NCI-H524 treated with DMSO at 0.1 percent for 48 hours (cell line): ENCODE measurements around the gene SLC2A14.
"Not testable (repeated sequence)": the region's sequence is repeated elsewhere in the genome, so short reads cannot be mapped to it uniquely, and the experiment has no call there.

Experiments used
- DNase-seq: peaks from one replicate; lab custom pipeline; 2025; lab: John Stamatoyannopoulos, UW

SLC2A14 gene

GRCh38 chr12:7869137-7869536 lies 3.6 kb downstream of the SLC2A14 start:
- no peak for DNase-seq

GRCh38 chr12:7868391-7868790 lies 4.3 kb downstream of the SLC2A14 start:
- no peak for DNase-seq

GRCh38 chr12:7864601-7865150 lies 8.0 kb downstream of the SLC2A14 start:
- no peak for DNase-seq

- not testable (repeated sequence) for DNase-seq
Measured at GRCh38 chr12:7862814-7863348, 9.8 kb downstream of the SLC2A14 start.

DNA sequence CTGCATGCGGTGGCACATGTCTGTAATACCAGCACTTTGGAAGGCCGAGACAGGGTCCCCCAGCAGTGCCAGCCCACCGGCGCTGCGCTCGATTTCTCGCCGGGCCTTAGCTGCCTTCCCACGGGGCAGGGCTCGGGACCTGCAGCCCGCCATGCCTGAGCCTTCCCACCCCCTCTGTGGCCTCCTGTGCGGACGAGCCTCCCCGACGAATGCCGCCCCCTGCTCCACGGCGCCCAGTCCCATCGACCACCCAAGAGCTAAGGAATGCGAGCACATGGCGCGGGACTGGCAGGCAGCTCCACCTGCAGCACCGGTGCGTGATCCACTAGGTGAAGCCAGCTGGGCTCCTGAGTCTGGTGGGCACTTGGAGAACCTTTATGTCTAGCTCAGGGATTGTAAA lies 10.4 kb downstream of the SLC2A14 start:
- not testable (repeated sequence) for DNase-seq

- no peak for DNase-seq
Measured at GRCh38 chr12:7859552-7859951, 13.2 kb downstream of the SLC2A14 start.

DNA sequence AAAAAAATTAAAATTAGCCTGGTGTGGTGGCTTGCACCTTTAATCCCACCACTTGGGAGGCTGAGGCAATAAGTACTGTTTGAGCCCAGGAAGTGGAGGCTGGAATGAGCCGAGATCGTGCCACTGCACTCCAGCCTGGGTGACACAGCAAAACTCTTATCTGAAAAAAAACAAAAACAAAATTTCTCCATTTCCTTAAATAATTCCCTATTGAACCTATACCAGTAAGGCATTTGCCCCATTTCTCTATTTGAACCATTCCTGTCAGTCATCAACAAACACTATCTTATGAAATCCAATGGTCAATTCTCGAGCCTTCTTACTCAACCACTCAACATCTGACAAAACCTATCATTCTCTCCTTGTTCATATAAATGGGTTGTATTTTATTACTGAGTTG lies 14.7 kb downstream of the SLC2A14 start:
- no peak for DNase-seq

- no peak for DNase-seq
Measured at GRCh38 chr12:7856516-7856915, 16.2 kb downstream of the SLC2A14 start.

- no peak for DNase-seq
Measured at GRCh38 chr12:7853557-7853956, 19.2 kb downstream of the SLC2A14 start.

GRCh38 chr12:7851622-7852081 lies 21.1 kb downstream of the SLC2A14 start:
- not testable (repeated sequence) for DNase-seq

DNA sequence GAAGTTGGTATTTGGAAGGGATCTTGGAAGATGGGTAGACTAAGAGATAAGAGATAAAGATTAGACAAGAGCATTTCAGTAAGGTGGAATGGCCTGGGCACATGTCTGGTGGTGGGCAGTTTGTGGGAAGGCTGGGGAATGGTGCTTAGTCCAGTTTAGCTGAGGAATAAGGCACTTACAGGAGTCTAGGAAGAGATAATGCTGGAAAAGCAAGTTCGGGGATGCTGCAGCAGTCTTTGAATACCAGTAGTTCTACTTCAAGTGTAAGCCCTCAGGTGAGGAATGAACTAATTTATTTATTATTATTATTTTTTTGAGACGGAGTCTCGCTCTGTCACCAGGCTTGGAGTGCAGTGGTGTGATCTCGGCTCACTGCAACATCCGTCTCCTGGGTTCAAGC lies 22.6 kb downstream of the SLC2A14 start:
- DNase-seq, result not testable (repeated sequence)

DNA sequence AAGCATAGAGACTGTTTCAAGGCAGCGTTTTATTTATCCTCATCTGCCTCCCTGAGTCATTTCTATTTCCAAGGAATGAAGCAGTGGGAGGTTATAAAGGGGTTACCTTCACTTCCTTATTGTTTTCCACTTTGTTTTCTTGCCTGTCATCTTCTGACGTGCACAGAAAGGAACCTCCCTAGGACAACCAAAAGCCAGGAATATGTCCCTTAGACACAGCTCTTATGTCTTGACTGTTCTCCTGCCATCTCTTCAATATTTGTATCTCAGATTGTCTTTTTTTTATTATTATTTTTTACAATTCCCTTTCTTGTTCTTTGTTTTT lies 24.7 kb downstream of the SLC2A14 start:
- not testable (repeated sequence) for DNase-seq

GRCh38 chr12:7847226-7848097 lies 25.3 kb downstream of the SLC2A14 start:
- DNase-seq, result not testable (repeated sequence)

- no peak for DNase-seq
Measured at GRCh38 chr12:7844116-7844515, 28.6 kb downstream of the SLC2A14 start.

DNA sequence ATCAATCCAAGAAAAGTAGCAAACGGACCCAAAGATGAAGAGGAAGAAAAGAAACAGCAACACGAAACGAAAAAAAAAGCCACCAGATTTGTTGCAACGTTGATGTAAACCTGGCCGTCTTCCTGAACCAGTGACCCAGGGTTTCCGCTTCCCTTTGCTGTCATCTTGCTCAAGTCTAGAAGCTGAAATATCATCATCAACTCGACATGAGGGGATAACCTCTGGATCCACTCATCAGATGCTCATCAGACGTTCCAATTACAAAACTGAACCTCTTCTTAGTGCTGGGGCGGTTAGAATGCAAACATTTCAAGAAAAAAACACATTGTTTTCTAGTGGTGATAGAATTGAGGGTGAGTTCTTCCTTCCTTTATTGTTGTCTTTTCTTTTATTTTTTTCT lies 29.1 kb downstream of the SLC2A14 start:
- not testable (repeated sequence) for DNase-seq

DNA sequence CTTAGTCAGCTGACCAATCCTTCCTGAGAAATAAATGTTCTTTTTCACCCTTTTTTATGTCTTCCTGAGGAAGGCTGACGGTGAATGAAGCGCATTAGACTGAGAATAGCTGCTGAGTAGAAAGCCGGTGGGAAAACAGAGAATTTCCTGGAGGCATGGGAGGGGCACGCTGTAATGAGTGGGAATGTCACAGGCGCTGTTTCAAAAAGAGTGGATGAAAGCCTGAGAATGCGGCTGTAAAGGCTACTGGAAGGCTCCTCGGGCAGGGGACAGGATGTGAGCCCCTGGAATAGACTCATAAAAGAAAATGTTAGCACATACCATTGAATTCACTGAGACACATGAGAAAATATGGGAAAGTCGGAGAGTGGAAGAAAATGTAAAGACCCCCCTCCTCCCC lies 29.6 kb downstream of the SLC2A14 start:
- DNase-seq, result not testable (repeated sequence)

GRCh38 chr12:7842444-7842843 lies 30.3 kb downstream of the SLC2A14 start:
- not testable (repeated sequence) for DNase-seq

GRCh38 chr12:7839848-7840247 lies 32.9 kb downstream of the SLC2A14 start:
- not testable (repeated sequence) for DNase-seq

DNA sequence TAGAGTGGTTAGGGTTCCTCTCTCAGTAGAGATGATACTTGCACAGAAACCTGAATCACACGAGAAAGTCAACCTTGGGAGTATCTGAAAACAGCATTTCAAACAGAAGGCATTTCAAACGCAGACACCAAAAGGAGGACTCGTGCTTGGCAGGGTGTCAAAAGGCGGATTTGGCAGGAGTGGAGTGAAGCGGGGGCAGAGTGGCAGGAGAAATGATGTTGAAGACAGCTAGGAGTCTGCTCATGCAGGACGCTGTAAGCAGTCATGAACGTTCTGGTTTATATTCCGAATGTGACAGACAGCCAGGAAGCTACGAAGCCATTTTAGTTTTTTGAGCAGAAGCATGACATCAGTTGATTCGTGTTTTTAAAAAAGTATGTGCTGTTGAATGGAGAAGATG lies 33.5 kb downstream of the SLC2A14 start:
- DNase-seq, result peak; percentile 6

DNA sequence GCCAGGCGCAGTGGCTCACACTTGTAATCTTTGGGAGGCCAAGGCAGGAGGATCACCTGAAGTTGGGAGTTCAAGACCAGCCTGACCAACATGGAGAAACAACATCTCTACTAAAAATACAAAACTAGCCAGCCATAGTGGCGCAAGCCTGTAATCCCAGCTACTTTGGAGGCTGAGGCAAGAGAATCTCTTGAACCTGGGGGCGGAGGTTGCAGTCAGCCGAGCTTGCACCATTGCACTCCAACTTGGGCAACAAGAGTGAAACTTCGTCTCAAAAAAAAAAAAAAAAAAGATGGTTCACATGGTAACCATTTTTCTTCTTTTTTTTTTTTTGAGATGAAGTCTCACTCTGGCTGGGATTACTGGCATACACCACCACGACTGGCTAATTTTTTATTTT lies 35.3 kb downstream of the SLC2A14 start:
- no peak for DNase-seq

DNA sequence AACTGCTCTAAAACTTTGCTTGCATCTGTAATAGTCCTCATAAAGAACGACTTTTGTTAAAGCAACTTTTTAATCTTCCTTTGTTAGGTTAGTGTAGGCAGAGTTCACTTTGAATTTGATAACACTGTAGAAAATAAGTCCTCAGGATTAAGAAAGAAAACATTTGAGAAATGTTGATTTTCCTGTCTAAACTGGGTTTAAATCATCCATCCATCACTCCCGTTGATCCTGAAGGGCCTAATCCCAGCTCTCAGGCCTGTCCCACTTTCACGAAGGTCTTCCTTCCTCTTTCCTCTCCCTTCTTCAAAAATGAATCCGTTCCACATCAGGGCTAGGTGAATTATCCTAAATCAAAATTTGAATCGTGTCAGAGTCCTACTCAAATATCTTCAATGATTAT lies 36.9 kb downstream of the SLC2A14 start:
- no peak for DNase-seq

DNA sequence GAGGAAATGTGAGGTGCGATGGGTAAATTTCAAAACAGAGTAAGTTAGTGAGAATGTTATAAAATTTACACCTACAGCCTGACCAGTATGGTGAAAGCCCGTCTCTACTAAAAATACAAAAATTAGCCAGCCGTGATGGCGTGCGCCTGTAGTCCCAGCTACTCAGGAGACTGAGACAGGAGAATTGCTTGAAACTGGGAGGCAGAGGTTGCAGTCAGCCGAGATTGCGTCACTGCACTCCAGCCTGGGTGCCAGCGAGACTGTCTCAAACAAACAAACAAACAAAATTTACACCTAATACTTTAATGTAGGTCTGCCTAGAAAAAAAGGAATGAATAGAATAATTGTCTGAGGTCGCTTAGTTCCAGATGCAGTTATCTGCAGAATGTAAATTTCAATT lies 37.6 kb downstream of the SLC2A14 start:
- DNase-seq, result no peak

DNA sequence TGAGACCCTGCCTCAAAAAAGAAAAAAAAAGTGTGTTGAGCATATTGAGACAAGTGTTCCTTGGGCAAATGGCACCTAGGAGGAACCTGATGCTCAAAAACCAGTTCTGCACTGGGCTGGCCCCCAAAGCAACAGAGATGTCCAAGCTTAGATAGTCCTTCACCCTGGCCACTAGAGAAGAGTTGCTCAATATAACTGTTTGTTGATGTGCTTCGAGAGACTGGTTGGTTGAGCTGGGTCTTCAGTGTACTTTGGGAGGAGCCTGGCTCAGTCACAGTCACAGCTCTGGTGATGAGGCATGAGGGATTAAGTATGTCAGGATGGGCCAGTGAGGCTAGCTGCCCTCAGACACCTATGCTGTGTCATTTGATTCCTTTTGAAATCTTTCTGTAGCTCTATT lies 38.0 kb downstream of the SLC2A14 start:
- no peak for DNase-seq
